ENCODE results near the gene CARD11.

Gene CARD11

GRCh38 chr7:2880874-2881533, 162.7 kb downstream of the CARD11 start:
- Histone ChIP-seq H3K4me3 (ENCODE audit: low read length, poor library complexity, severe bottlenecking) (no peak overlapping the region), H3K27me3 (ENCODE audit: insufficient read depth, low read length, poor library complexity, severe bottlenecking) (no peaks in the 10 kb centered on the region), H3K9me2 (replicated peaks; ENCODE audit: low read depth, low read length) (no peaks in the 10 kb centered on the region), H3K4me2 (ENCODE audit: low read depth, low read length, poor library complexity, severe bottlenecking) (no peak overlapping the region), H3K36me3 (ENCODE audit: insufficient read depth, low read length) (no peaks in the 10 kb centered on the region), H3K9me3 (ENCODE audit: insufficient read depth, low read depth, low read length) (no peaks in the 10 kb centered on the region), H3F3A (ENCODE audit: low read depth) (peaks cover 10% of the 10 kb centered on the region; the same call in 1 of the 2 replicates), H3K79me2 (ENCODE audit: insufficient read depth, low read length) (no peaks in the 10 kb centered on the region), H3K9ac (ENCODE audit: low read depth, low read length, poor library complexity, severe bottlenecking) (no peak overlapping the region), H4K20me1 (ENCODE audit: insufficient read depth, low read length, poor library complexity, severe bottlenecking) (no peaks in the 10 kb centered on the region), H2AFZ (ENCODE audit: low read length) (no peak overlapping the region), H3K4me1 (ENCODE audit: insufficient read depth, low read length, poor library complexity, severe bottlenecking) (peaks cover 35% of the 10 kb centered on the region)
- TF ChIP-seq, protein P1, sequence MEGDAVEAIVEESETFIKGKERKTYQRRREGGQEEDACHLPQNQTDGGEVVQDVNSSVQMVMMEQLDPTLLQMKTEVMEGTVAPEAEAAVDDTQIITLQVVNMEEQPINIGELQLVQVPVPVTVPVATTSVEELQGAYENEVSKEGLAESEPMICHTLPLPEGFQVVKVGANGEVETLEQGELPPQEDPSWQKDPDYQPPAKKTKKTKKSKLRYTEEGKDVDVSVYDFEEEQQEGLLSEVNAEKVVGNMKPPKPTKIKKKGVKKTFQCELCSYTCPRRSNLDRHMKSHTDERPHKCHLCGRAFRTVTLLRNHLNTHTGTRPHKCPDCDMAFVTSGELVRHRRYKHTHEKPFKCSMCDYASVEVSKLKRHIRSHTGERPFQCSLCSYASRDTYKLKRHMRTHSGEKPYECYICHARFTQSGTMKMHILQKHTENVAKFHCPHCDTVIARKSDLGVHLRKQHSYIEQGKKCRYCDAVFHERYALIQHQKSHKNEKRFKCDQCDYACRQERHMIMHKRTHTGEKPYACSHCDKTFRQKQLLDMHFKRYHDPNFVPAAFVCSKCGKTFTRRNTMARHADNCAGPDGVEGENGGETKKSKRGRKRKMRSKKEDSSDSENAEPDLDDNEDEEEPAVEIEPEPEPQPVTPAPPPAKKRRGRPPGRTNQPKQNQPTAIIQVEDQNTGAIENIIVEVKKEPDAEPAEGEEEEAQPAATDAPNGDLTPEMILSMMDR (conservative IDR thresholded peaks at IDR 0.05; ENCODE audit: low read length), result no peak
- no peak for TF ChIP-seq EZH2phosphoT487 (IDR thresholded peaks at IDR 0.05; ENCODE audit: borderline replicate concordance)

DNA sequence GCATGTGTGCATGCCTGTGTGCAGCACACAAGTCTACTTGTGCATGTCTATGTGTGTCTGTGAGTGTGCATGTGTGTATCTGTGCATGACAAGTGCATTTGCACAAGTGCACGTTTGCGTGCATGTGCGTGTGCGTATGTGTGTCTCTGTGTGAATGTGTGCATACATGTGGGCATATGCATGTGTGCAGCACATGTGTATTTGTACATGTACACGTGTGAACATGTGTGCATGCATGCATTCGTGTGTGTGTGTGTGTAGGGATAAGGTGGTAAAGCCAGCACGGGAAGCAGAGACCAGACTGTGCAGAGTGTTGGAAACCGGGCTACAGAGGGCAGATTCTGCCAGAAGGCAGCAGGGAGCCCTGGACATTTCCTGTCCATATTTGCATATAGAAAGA, 163.6 kb downstream of the CARD11 start:
- H4K20me1 ChIP-seq (ENCODE audit: insufficient read depth, low read length, poor library complexity, severe bottlenecking), result no peaks in the 10 kb centered on the region
- H3K27me3 ChIP-seq (ENCODE audit: insufficient read depth, low read length, poor library complexity, severe bottlenecking), result no peaks in the 10 kb centered on the region
- no peak overlapping the region for H3K4me3 ChIP-seq (ENCODE audit: low read length, poor library complexity, severe bottlenecking)
- no peaks in the 10 kb centered on the region for H3K9me2 ChIP-seq (replicated peaks; ENCODE audit: low read depth, low read length)
- no peak overlapping the region for H2AFZ ChIP-seq (ENCODE audit: low read length)
- no peaks in the 10 kb centered on the region for H3K9me3 ChIP-seq (ENCODE audit: insufficient read depth, low read depth, low read length)
- peaks cover 37% of the 10 kb centered on the region for H3K4me1 ChIP-seq (ENCODE audit: insufficient read depth, low read length, poor library complexity, severe bottlenecking)
- peak overlapping the region; percentile 66 for H3K4me2 ChIP-seq (ENCODE audit: low read depth, low read length, poor library complexity, severe bottlenecking)
- H3K9ac ChIP-seq (ENCODE audit: low read depth, low read length, poor library complexity, severe bottlenecking), result no peak overlapping the region
- H3F3A ChIP-seq (ENCODE audit: low read depth), result peaks cover 10% of the 10 kb centered on the region; the same call in 1 of the 2 replicates
- H3K79me2 ChIP-seq (ENCODE audit: insufficient read depth, low read length), result no peaks in the 10 kb centered on the region
- TF ChIP-seq EZH2phosphoT487 (IDR thresholded peaks at IDR 0.05; ENCODE audit: borderline replicate concordance), result no peak
- TF ChIP-seq, protein P1 (conservative IDR thresholded peaks at IDR 0.05; ENCODE audit: low read length), result no peak
- no peaks in the 10 kb centered on the region for H3K36me3 ChIP-seq (ENCODE audit: insufficient read depth, low read length)

- H3K4me3 ChIP-seq (ENCODE audit: low read length, poor library complexity, severe bottlenecking), result peak overlapping the region; percentile 45
- H3K9ac ChIP-seq (ENCODE audit: low read depth, low read length, poor library complexity, severe bottlenecking), result peak overlapping the region; percentile 6
- TF ChIP-seq EZH2phosphoT487 (IDR thresholded peaks at IDR 0.05; ENCODE audit: borderline replicate concordance), result no peak
- TF ChIP-seq, protein P1 (conservative IDR thresholded peaks at IDR 0.05; ENCODE audit: low read length), result no peak
- H3F3A ChIP-seq (ENCODE audit: low read depth), result peaks cover 10% of the 10 kb centered on the region; the same call in 1 of the 2 replicates
- H3K4me2 ChIP-seq (ENCODE audit: low read depth, low read length, poor library complexity, severe bottlenecking), result peak overlapping the region; percentile 66
- H3K27me3 ChIP-seq (ENCODE audit: insufficient read depth, low read length, poor library complexity, severe bottlenecking), result no peaks in the 10 kb centered on the region
- no peaks in the 10 kb centered on the region for H3K9me2 ChIP-seq (replicated peaks; ENCODE audit: low read depth, low read length)
- H3K79me2 ChIP-seq (ENCODE audit: insufficient read depth, low read length), result no peaks in the 10 kb centered on the region
- no peaks in the 10 kb centered on the region for H3K9me3 ChIP-seq (ENCODE audit: insufficient read depth, low read depth, low read length)
- no peaks in the 10 kb centered on the region for H3K36me3 ChIP-seq (ENCODE audit: insufficient read depth, low read length)
- H2AFZ ChIP-seq (ENCODE audit: low read length), result no peak overlapping the region
- H4K20me1 ChIP-seq (ENCODE audit: insufficient read depth, low read length, poor library complexity, severe bottlenecking), result no peaks in the 10 kb centered on the region
- peaks cover 44% of the 10 kb centered on the region for H3K4me1 ChIP-seq (ENCODE audit: insufficient read depth, low read length, poor library complexity, severe bottlenecking)
These were observed 164.3 kb downstream of the CARD11 start for GRCh38 chr7:2879354-2879753.
